G401 (cell line): ENCODE results near the gene ALOX15B. TPM values are rescaled to one million over a fixed set of nuclear protein-coding genes. Genes with fewer than 3 reads are reported as not detected.
"Not testable (repeated sequence)": the region's sequence is repeated elsewhere in the genome, so short reads cannot be mapped to it uniquely, and the experiment has no call there.

Experiments
- DNase-seq: peaks from one replicate; pipeline ENCODE4 v3.0.0-alpha.2; 2015; ENCODE audit warnings: low spot score
- in situ Hi-C: cut with HindIII; loops from 2 replicates; pipeline ENCODE4 v1.10.0; 2016; ENCODE audit warnings: low sequenced_read_pairs, mixed read lengths
- total RNA-seq: library from RNA; depleted of rRNA; stranded (reverse); fragments of >200 nt; shearing (Covaris generic); gene quantifications from 2 replicates; pipeline ENCODE4 v1.2.3, GENCODE V29; 2014

The ALOX15B gene
- total RNA-seq, 1 experiment from 2014 or later: not detected

DNA sequence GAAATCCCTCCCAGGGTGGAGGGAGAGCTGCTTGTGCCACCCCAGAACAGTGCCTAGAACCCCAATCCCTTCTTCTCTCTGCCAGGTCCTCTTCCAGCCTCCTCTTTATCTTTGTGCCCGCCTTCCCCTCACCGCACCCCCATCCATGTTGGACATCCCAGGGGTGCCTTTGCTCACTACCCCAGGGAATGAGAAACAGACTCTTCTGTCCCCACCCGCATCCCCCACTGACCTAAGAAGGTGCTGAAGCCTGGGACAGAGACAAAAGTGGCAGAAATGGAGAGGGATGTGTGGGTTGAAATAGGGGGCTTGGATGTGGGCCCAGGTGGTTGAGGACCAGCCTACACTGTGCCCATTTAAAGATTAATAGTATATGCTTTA, 17.0 kb downstream of the ALOX15B start:
- in situ Hi-C loops: loop anchor here (5.0 kb wide), 1 partner anchor 46 kb away; no protein-coding TSS in a partner anchor
- DNase-seq: no peak

DNA sequence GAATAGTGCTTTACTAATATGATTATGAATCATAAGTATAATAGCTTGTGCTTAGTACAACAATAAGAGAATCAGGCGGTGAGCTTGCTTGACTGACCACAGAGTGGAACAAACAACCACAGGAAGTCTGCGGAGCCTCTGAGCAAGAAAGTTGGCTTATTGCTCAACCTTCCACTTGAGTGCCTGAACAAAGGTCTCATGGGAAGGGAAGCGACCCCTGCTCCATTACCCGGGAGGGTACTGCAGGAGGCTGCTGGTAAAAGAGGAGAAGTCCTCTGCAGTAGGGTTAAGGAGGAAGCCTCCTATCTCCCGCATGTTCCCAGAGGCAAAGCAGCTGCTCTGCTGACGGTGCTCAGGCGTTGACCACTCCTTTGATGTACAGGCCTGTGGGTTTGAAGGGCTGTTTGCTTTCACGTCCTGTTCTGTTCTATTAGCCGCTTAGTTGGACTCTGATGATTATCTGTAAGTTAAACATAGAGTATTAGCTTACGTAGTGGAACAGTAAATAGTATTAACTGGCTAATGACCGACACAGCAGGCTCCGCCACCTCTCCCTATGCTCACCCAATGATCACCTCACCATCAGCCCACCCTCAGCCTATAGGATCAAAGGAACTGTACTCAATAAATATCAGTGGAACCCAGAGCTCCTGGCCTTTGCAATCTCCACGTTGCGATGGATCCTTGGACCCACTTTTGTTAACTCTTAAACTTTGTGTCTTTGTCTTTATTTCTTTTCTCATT, 17.5 kb downstream of the ALOX15B start:
- no peak for DNase-seq
- in situ Hi-C loops: loop anchor here (5.0 kb wide), 1 partner anchor 46 kb away; no protein-coding TSS in a partner anchor

DNA sequence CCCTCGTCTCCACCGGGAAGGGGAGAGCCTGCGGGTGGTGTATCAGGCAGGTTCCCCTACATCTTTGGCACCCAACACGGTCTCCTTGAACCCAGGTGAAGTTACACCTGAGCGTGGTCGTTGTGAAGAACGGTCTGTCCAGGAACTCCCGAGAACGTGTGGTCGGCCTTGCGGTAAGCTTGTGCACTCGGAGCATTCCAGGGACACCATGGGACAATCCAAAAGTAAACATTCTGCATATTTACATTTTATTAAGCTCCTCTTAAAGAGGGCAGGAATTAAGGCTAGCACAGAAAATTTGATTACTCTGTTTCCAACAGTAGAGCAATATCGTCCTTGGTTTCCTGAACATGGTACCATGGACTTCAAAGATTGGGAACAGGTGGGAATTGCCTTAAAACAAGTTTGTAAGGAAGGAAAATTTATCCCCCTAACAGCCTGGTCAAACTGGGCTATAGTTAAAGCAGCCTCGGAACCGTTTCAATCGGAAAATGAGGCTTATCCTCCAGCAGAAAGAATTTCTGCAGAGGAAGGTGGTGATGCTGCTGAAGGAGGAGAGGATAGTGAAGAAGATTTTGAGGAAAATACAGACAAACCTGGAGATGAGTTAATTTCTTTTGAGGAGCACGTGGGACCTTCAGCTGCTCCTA, 18.2 kb downstream of the ALOX15B start:
- DNase-seq: no peak
- in situ Hi-C loops: loop anchor here (5.0 kb wide), 1 partner anchor 45 kb away; no protein-coding TSS in a partner anchor

DNA sequence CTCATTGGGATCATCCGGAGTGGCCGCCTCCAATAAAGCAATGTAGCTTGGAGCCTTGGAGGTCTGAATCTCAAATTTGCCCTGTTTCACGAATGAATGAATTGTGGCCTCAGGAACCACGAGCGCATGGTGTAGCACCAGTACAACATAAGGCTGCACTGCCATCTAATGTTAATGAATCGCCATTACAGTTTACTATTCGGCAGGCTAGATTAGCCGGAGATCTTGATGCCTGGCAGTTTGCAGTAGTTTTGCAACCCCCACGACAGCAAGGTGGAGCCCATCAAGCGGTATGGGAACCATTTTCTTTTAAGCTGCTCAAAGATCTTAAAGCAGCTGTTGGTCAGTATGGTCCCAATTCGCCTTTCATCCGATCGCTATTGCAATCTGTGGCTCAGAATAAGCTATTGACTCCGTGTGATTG, 18.8 kb downstream of the ALOX15B start:
- peak; percentile 88 for DNase-seq
- in situ Hi-C loops: loop anchor here (5.0 kb wide), 1 partner anchor 45 kb away; no protein-coding TSS in a partner anchor

DNA sequence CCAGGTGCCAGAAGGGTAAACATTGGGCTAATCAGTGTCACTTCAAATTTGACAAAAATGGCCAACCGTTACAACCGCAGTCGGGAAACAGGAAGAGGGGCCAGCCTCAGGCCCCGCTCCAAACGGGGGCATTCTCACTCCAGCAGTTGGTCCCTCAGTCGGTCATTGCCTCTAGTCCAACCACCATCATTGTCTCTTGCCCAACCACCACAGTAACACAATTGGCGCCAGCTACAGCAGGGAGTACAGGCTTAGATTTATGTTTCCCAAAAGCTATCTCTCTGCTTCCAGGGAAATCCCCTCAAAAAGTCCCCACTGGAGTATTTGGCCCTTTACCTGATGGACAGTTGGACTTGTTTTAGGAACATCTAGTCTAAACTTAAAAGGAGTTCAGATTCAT, 20.3 kb downstream of the ALOX15B start:
- DNase-seq: no peak
- in situ Hi-C loops: loop anchor here (5.0 kb wide), 1 partner anchor 43 kb away; no protein-coding TSS in a partner anchor

DNA sequence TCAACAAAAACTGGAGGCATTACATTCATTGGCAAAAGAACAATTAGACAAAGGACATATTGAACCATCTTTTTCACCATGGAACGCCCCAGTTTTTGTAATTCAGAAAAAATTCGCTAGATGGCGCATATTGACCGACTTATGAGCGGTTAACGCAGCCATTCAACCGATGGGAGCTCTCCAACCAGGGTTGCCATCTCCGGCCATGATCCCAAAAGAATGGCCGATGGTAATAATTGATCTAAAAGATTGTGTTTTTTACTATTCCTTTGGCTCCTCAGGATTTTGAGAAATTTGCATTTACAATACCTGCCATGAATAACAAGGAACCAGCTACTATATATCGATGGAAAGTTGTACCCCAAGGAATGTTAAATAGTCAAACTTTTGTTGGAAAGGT, 21.4 kb downstream of the ALOX15B start:
- peak; percentile 84 for DNase-seq

DNA sequence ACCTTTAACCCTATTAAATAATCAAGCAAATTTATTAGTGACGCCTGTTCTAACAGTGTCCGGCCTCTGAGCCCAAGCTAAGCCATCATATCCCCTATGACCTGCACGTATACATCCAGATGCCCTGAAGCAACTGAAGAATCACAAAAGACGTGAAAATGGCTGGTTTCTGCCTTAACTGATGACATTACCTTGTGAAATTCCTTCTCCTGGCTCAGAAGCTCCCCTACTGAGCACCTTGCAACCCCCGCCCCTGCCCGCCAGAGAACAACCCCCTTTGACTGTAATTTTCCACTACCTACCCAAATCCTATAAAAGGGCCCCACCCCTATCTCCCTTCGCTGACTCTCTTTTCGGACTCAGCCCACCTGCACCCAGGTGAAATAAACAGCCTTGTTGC, 23.0 kb downstream of the ALOX15B start:
- in situ Hi-C loops, DNase-seq: not testable (repeated sequence)

More for the DNA sequence above, 21.4 kb downstream of the ALOX15B start:
- in situ Hi-C loops: no loop called here

DNA sequence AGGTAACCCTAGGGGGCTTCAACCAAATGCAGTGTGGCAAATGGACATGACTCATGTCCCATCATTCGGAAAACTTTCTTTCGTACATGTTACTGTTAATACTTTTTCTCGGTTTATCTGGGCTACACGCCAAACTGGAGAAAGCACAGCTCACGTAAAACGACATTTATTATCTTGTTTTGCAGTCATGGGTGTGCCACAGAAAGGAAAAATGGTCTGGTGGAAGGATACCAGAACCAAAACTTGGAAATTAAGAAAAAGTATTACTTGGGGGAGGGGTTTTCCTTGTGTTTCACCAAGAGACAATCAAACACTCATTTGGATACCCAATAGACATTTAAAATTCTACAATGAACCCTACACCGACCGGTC, 23.6 kb downstream of the ALOX15B start:
- DNase-seq: no peak
- in situ Hi-C loops: no loop called here

DNA sequence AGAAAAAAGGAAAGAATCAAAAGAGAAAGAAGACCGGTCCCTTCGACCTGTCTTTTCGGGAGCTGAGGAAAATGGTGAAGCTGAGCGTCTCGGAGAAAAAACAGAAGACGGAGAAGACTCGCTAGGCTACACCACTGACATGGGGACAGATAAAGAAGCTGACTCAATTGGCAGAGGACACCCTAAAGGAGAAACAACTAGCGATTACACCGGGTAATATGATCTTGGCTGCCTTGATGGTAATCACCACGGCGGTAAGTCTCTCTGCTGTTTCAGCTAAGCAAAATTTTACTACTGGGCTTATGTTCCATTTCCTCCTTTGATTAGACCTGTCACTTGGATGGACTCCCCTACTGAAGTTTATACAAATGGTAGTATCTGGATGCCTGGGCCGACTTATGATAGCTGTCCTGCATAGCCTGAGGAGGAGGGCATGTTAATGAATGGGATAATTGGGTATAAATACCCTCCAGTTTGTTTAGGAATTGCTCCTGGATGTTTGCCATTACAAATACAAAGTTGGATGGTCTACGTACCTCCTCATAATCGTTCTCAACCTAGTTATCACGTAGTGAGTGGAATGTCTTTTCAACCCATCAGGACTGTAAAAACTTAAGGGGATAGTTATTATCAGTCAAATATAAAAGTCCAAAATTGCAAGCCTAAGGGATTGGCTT, 24.1 kb downstream of the ALOX15B start:
- in situ Hi-C loops: no loop called here
- no peak for DNase-seq

DNA sequence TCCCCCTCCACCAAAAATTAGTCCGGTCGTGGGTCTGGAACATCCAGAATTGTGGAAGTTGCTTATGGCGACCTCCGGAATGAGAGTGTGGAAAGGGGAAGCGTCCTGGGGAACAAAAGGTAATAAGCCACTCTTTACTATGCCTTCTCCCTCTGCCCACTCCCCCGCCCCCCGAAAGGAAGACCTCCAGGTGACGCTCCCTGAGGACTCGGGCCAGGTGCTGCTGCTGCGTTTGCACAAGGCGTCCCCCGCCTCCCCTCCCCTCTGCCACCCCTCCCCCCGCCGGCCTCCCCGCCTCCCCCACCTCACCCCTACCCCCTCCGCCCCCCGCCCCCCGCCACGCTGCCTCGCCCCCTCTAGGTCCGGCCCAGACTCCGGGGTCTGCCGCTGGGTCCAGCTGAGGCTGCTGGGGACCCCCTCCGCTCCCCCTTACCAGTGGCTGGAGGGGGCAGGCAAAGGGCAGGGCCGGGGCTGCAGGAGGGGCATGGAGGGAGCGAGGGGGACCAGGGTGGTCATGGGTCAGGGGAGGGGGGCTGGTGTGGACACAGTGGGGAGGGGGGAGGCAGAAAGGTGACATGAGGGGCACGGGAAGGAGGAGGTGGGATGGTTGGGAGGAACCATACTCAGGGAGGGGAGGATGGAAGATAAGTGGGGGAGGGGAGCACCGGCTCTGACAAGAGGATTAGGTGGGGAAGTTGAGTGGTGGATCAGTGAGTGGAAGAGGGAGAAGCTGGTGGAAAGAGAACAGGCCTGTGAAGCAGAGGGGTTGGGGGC, 25.1 kb downstream of the ALOX15B start:
- no peak for DNase-seq
- in situ Hi-C loops: no loop called here

DNA sequence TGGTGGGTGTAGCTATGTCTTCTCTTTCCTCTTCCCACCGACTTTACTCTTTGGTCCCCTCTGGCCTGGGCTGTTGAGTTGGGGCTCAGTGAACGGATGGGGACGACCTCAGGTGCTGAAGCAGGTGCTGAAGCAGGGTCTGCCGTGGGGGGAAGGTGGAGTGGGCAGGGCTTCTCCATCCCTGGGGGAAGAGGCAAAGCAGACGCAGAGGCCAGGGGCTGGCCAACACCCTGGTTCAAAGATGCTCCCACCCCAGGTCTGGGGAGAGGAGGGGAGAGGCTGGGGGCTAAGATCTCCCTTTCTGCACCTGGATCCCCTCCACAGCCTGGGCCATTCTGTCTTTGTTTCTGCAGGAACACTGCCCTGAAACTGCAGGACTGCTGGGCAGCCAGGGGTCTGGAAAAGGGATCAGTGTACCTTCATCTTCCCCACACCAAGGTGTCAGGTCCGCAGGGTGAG, 25.7 kb downstream of the ALOX15B start:
- DNase-seq: no peak
- in situ Hi-C loops: no loop called here

DNA sequence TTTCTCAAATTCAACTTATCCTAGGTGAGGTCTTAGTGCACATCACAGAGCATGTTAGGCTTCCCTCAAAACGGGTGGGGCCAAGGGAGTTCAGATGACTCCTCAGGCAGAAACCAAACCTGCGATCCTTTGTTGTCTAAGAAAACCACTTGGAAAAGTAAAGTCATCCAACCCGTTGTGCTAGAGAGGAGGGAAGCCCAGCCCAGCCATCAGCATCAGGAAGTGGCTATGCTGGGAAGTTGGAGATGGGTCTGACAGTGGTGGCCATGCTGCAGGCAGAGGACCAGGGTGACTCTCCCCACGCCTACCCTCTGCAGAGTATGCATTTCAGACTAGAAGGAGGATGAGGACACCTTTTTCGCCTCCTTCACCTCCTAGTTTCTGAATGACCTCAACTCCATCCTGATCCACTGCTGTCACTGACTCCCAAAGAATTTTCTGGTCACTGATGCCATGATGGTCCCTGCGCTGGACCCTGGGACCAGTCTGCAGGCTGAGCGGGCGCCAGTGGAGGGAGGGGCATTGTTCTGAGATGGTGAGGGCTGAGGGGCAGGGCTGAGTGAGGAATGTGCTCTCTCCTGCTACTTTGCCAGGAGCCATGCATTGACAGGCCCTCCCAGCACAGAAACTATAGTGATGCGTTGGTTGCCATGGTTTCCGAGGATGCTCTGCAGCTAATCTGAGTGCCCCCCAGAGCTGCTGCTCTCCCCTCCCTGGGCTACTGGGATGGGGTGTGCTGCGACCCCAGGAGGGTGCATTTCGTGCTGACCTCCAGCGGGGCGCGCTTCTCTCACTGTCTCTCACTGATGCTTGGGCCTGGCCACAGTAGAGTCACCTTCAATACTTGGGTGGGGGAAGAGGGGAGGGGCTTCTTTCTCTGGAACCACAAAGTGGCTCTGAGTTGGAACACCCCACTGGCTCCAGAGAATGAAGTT, 28.2 kb downstream of the ALOX15B start:
- in situ Hi-C loops: no loop called here
- DNase-seq: no peak

DNA sequence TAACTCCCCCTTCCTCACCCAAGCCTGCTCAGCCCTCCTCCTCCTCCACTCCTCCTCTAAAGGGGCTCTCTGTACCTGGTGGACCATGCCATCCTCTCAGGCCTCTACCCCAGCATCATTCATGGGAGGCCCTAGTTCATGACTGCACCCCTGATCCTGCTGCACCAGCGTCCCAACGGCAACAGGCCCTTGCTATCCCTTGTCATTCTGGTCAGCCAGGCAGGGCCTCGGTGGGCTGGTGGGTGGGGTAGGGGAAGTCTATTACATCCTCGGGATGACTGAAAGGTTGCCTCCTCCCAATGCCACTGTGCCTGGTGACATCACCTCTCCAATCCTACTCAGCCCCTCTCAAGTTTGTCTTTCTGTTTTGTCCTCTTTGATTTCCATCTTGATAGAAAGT, 28.9 kb downstream of the ALOX15B start:
- no peak for DNase-seq
- in situ Hi-C loops: no loop called here

DNA sequence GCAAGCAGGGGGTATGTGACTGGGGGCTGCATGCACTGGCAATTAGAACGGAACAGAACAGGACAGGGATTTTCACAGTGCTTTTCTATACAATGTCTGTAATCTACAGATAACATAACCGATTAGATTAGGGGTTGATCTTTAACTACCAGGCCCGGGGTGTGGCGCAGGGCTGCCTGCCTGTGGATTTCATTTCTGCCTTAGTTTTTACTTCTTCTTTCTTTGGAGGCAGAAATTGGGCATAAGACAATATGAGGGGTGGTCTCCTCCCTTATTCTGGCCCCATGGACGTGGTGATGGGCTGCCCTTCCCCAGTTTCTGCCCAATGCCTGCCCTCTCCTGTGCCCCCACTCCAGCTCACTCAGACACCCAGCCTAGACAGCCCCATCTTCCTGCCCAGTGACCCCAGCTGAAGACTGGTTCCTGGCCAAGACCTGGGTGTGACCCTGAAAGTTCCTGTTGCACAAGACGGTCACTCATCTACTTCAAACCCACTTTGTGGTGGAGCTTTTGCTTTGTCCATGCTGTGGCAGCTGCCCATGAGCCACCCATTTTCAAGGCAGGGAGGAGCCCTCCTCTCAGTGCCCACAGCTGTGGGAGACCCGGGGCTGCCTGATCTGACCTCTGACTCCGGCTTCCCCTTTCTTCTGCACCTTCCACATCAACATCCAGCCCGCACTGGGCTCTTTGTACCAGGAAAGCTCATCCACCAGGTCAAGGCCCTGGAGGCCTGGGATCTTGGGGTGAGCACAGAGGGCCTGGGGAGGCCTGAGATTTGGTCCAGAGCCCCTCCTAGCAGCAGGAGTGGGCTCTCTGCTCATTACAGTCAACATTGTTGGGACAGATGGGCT, 30.1 kb downstream of the ALOX15B start:
- in situ Hi-C loops: no loop called here
- no peak for DNase-seq

DNA sequence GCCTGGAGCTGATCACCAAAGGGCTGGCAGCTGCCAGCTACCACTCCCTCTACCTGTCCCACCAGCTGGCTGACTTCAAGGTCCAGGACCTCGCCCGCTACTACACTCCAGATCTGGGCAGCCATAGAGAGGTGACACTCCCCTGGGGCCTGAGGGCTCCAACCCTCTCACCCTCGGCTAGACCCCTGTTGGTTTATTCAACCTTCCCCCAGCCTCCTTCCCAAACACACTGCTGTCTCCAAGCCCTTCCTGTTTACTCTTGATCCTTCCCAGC, 30.7 kb downstream of the ALOX15B start:
- in situ Hi-C loops: no loop called here
- no peak for DNase-seq

DNA sequence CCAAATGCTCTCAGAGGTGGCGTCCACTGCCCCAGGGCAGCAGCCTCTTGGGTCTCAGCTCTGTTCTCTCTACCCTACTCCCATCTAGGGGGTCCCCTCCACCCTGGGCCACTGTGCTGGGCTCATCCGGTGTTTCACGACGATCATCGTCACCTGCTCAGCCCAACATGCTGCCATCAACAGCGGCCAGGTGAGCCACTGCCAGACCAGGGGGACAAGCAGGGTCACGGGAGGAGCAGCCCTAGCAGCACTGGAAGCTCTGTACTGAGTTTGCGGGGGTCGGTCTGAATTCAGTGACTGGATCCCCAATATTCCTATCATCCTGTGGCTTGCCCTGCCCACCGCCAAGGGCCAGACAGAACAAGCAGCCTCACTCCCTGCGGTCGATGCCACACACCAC, 32.6 kb downstream of the ALOX15B start:
- in situ Hi-C loops: no loop called here
- DNase-seq: no peak

DNA sequence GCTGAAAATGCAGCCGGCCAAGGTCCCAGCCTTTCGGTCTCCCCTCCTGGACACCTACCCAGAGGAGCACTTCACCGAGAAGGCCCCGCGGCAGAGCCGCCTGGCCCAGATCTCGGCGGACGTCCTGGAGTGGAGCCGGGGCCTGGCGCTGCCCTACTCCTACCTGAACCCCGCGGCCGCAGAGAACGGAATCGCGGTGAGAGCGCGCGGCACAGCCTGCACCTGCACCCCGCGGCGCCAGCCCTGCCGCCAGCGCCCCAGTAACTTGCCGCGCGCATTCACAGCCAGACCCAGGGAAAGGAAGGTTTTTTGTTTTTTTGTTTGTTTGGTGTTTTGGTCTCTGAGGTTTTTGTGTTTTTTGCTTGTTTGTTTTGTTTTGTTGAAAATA, 33.5 kb downstream of the ALOX15B start:
- DNase-seq: no peak
- in situ Hi-C loops: no loop called here
